ENCODE measurements around the gene GNGT2. TPM values are rescaled to one million over a fixed set of nuclear protein-coding genes. Genes with fewer than 3 reads are reported as not detected.
A peak's percentile ranks its signal among the peaks of the same experiment; 100 is the strongest.

Gene GNGT2
- total and polyA plus RNA-seq, 4 donors: 0.89 to 2.4 (median 1.6) TPM

GRCh38 chr17:49230636-49231562 is 20.5 kb upstream of the GNGT2 start, which contains the start of gene PHOSPHO1:
TSS of gene PHOSPHO1 (minus strand) at chr17:49230787. CDS start at chr17:49226691, 4,096 bp downstream.
- Histone ChIP-seq H3K27ac (ENCODE audit: low read depth, low read length) (no peak within 1 kb of the TSS), H3K4me3 (ENCODE audit: low read depth, low read length) (peak within 1 kb of the TSS; percentile 66), H3K4me1 (ENCODE audit: control insufficient read depth, insufficient read depth, low read length) (peaks cover 16% of the 10 kb centered on the region), H3K36me3 (ENCODE audit: control insufficient read depth, insufficient read depth, low read length) (no peaks in the 10 kb centered on the region), H3K27me3 (ENCODE audit: control insufficient read depth, insufficient read depth, low read length) (peaks cover 39% of the 10 kb centered on the region), H3K9me3 (ENCODE audit: control insufficient read depth, insufficient read depth, low read length) (no peaks in the 10 kb centered on the region)
- 5% methylated on average over 44 of the region's 58 CpGs for WGBS (ENCODE audit: insufficient coverage)
- DNase-seq (ENCODE audit: low read depth in 4 of 6, low spot score in 6 of 6): peak; percentile 67 to 95 (median 74)

- Histone ChIP-seq H3K4me3 (ENCODE audit: low read depth, low read length) (peak overlapping the region; percentile 66), H3K36me3 (ENCODE audit: control insufficient read depth, insufficient read depth, low read length) (no peaks in the 10 kb centered on the region), H3K27me3 (ENCODE audit: control insufficient read depth, insufficient read depth, low read length) (peaks cover 48% of the 10 kb centered on the region), H3K4me1 (ENCODE audit: control insufficient read depth, insufficient read depth, low read length) (peaks cover 16% of the 10 kb centered on the region), H3K27ac (ENCODE audit: low read depth, low read length) (no peak overlapping the region), H3K9me3 (ENCODE audit: control insufficient read depth, insufficient read depth, low read length) (no peaks in the 10 kb centered on the region)
- 10% methylated on average over 22 of the region's 36 CpGs for WGBS (ENCODE audit: insufficient coverage)
- DNase-seq (ENCODE audit: low read depth in 4 of 6, low spot score in 6 of 6): no peak
Measured at GRCh38 chr17:49229805-49230600, 19.6 kb upstream of the GNGT2 start.

GRCh38 chr17:49229076-49229804 is 18.9 kb upstream of the GNGT2 start:
- no peak for DNase-seq (ENCODE audit: low read depth in 4 of 6, low spot score in 6 of 6)
- H3K27me3 ChIP-seq (ENCODE audit: control insufficient read depth, insufficient read depth, low read length): peaks cover 55% of the 10 kb centered on the region
- H3K4me1 ChIP-seq (ENCODE audit: control insufficient read depth, insufficient read depth, low read length): peaks cover 23% of the 10 kb centered on the region
- no peaks in the 10 kb centered on the region for H3K36me3 ChIP-seq (ENCODE audit: control insufficient read depth, insufficient read depth, low read length)
- no peaks in the 10 kb centered on the region for H3K9me3 ChIP-seq (ENCODE audit: control insufficient read depth, insufficient read depth, low read length)
- WGBS (ENCODE audit: insufficient coverage): 77% methylated on average over 3 of the region's 6 CpGs
- H3K4me3 ChIP-seq (ENCODE audit: low read depth, low read length): no peak overlapping the region
- H3K27ac ChIP-seq (ENCODE audit: low read depth, low read length): no peak overlapping the region

- Histone ChIP-seq H3K27me3 (ENCODE audit: control insufficient read depth, insufficient read depth, low read length) (peaks cover 71% of the 10 kb centered on the region), H3K36me3 (ENCODE audit: control insufficient read depth, insufficient read depth, low read length) (no peaks in the 10 kb centered on the region), H3K27ac (ENCODE audit: low read depth, low read length) (no peak overlapping the region), H3K4me1 (ENCODE audit: control insufficient read depth, insufficient read depth, low read length) (peaks cover 36% of the 10 kb centered on the region), H3K9me3 (ENCODE audit: control insufficient read depth, insufficient read depth, low read length) (no peaks in the 10 kb centered on the region), H3K4me3 (ENCODE audit: low read depth, low read length) (no peak overlapping the region)
- DNase-seq (ENCODE audit: low read depth in 4 of 6, low spot score in 6 of 6): peak; percentile 41 to 89 (median 52)
- 32% methylated on average over 5 of the region's 5 CpGs for WGBS (ENCODE audit: insufficient coverage)
Measured at GRCh38 chr17:49227436-49228261, 17.3 kb upstream of the GNGT2 start.

- H3K9me3 ChIP-seq (ENCODE audit: control insufficient read depth, insufficient read depth, low read length): no peaks in the 10 kb centered on the region
- H3K4me1 ChIP-seq (ENCODE audit: control insufficient read depth, insufficient read depth, low read length): peaks cover 36% of the 10 kb centered on the region
- no peaks in the 10 kb centered on the region for H3K36me3 ChIP-seq (ENCODE audit: control insufficient read depth, insufficient read depth, low read length)
- no peak overlapping the region for H3K27ac ChIP-seq (ENCODE audit: low read depth, low read length)
- no peak overlapping the region for H3K4me3 ChIP-seq (ENCODE audit: low read depth, low read length)
- H3K27me3 ChIP-seq (ENCODE audit: control insufficient read depth, insufficient read depth, low read length): peaks cover 79% of the 10 kb centered on the region
- DNase-seq (ENCODE audit: low read depth in 4 of 6, low spot score in 6 of 6): no peak
- WGBS (ENCODE audit: insufficient coverage): 85% methylated on average over 3 of the region's 3 CpGs
Measured at GRCh38 chr17:49226771-49227435, 16.5 kb upstream of the GNGT2 start.

- no peaks in the 10 kb centered on the region for H3K9me3 ChIP-seq (ENCODE audit: control insufficient read depth, insufficient read depth, low read length)
- DNase-seq (ENCODE audit: low read depth in 4 of 6, low spot score in 6 of 6): no peak
- no peaks in the 10 kb centered on the region for H3K36me3 ChIP-seq (ENCODE audit: control insufficient read depth, insufficient read depth, low read length)
- H3K4me1 ChIP-seq (ENCODE audit: control insufficient read depth, insufficient read depth, low read length): peaks cover 31% of the 10 kb centered on the region
- peaks cover 81% of the 10 kb centered on the region for H3K27me3 ChIP-seq (ENCODE audit: control insufficient read depth, insufficient read depth, low read length)
- H3K27ac ChIP-seq (ENCODE audit: low read depth, low read length): no peak overlapping the region
- WGBS (ENCODE audit: insufficient coverage): 59% methylated on average over 6 of the region's 8 CpGs
- no peak overlapping the region for H3K4me3 ChIP-seq (ENCODE audit: low read depth, low read length)
Measured at GRCh38 chr17:49225554-49226236, 15.3 kb upstream of the GNGT2 start.

GRCh38 chr17:49224997-49225337 is 14.6 kb upstream of the GNGT2 start:
- Histone ChIP-seq H3K27me3 (ENCODE audit: control insufficient read depth, insufficient read depth, low read length) (peaks cover 82% of the 10 kb centered on the region), H3K4me1 (ENCODE audit: control insufficient read depth, insufficient read depth, low read length) (peaks cover 24% of the 10 kb centered on the region), H3K9me3 (ENCODE audit: control insufficient read depth, insufficient read depth, low read length) (no peaks in the 10 kb centered on the region), H3K27ac (ENCODE audit: low read depth, low read length) (no peak overlapping the region), H3K4me3 (ENCODE audit: low read depth, low read length) (no peak overlapping the region), H3K36me3 (ENCODE audit: control insufficient read depth, insufficient read depth, low read length) (no peaks in the 10 kb centered on the region)
- no peak for DNase-seq (ENCODE audit: low read depth in 4 of 6, low spot score in 6 of 6)
- WGBS (ENCODE audit: insufficient coverage): 17% methylated on average over 10 of the region's 11 CpGs

Measured in spinal cord (tissue), 10 donors.